Measurements from ENCODE around the gene DYNLT1.

GRCh38 chr6:158663625-158664165 is 19.2 kb upstream of the DYNLT1 start:
- no peak for TF ChIP-seq CTCF (conservative IDR thresholded peaks at IDR 0.05; ENCODE audit: low read depth, low read length)
- TF ChIP-seq BHLHE40 (IDR thresholded peaks at IDR 0.05; ENCODE audit: low read depth, low read length) = no peak
- TF ChIP-seq CEBPB (IDR thresholded peaks at IDR 0.05; ENCODE audit: low read depth, low read length) = no peak
- no peak for TF ChIP-seq MAFK (IDR thresholded peaks at IDR 0.05; ENCODE audit: low read depth, low read length)
- no peak for TF ChIP-seq ELK1 (IDR thresholded peaks at IDR 0.05; ENCODE audit: borderline replicate concordance, low read depth, low read length)
- TF ChIP-seq USF2 (IDR thresholded peaks at IDR 0.05; ENCODE audit: low read depth, low read length) = no peak

Measured in IMR-90 (cell line).